A549 (cell line): ENCODE data around the gene SLC2A4RG.
"Not testable (repeated sequence)": the region's sequence is repeated elsewhere in the genome, so short reads cannot be mapped to it uniquely, and the experiment has no call there.

Experiments
- CTCF ChIP-seq: fragments of >200 bp; sonication (Bioruptor Twin); formaldehyde crosslinking; IDR thresholded peaks from 3 replicates; pipeline ENCODE4 v1.5.1; 2016
- EP300 ChIP-seq, 2 experiments: fragments of >200 bp; sonication (Bioruptor Twin); formaldehyde crosslinking; IDR thresholded peaks; 2 replicates in 1 of 2; 3 replicates in 1 of 2; pipeline ENCODE4 v1.6.1; 2016 to 2017
- HMGXB4 ChIP-seq: fragments of 250-450 bp; sonication (Bioruptor Pico); IDR thresholded peaks from 2 replicates; pipeline ENCODE4 v1.5.0; 2021; ENCODE audit warnings: mild to moderate bottlenecking, moderate library complexity, borderline replicate concordance
- MYC ChIP-seq: IDR thresholded peaks from 2 replicates; pipeline ENCODE4 v1.6.1; 2012; ENCODE audit warnings: mild to moderate bottlenecking, inconsistent platforms, low read length, improper control_type of control experiment, borderline replicate concordance
- POLR2A ChIP-seq: IDR thresholded peaks from 2 replicates; pipeline ENCODE4 v1.6.1; 2012; ENCODE audit warnings: mild to moderate bottlenecking, low read length
- REST ChIP-seq: fragments of 200-600 bp; sonication (generic); IDR thresholded peaks from 2 replicates; pipeline ENCODE4 v1.6.1; 2016; ENCODE audit warnings: antibody characterized with exemption, mild to moderate bottlenecking, moderate library complexity

GRCh38 chr20:63722967-63723622 is 16.5 kb upstream of the SLC2A4RG start:
- TF ChIP-seq CTCF; REST; EP300 (IDR thresholded peaks at IDR 0.05); MYC; POLR2A; HMGXB4 (CRISPR knock-in tag): not testable (repeated sequence)
